ENCODE data around the gene TMTC2.

DNA sequence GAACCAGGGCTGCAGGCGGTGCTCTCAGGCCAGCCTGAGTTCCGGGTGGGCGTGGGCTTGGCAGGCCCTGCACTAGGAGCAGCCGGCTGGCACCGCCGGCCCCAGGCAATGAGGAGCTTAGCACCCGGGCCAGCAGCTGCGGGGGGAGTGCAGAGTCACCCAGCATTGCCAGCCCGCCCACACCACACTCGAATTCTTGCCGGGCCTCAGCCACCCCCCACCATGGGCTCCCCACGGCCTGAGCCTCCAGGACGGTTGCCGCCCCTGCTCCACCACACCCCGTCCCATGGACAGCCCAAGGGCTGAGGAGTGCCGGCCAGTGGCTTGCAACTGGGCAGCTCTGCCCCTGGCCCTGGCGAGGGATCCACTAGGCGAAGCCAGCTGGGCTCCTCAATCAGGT lies 453.4 kb downstream of the TMTC2 start:
- TF ChIP-seq, protein P1, sequence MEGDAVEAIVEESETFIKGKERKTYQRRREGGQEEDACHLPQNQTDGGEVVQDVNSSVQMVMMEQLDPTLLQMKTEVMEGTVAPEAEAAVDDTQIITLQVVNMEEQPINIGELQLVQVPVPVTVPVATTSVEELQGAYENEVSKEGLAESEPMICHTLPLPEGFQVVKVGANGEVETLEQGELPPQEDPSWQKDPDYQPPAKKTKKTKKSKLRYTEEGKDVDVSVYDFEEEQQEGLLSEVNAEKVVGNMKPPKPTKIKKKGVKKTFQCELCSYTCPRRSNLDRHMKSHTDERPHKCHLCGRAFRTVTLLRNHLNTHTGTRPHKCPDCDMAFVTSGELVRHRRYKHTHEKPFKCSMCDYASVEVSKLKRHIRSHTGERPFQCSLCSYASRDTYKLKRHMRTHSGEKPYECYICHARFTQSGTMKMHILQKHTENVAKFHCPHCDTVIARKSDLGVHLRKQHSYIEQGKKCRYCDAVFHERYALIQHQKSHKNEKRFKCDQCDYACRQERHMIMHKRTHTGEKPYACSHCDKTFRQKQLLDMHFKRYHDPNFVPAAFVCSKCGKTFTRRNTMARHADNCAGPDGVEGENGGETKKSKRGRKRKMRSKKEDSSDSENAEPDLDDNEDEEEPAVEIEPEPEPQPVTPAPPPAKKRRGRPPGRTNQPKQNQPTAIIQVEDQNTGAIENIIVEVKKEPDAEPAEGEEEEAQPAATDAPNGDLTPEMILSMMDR (IDR thresholded peaks at IDR 0.05; ENCODE audit: poor library complexity, severe bottlenecking) = no peak
- TF ChIP-seq POLR2AphosphoS5 (IDR thresholded peaks at IDR 0.05) (no peak), EZH2 (IDR thresholded peaks at IDR 0.05; ENCODE audit: borderline replicate concordance, insufficient read depth, low read length, poor library complexity, severe bottlenecking) (no peak), TAF1 (IDR thresholded peaks at IDR 0.05; ENCODE audit: low read depth) (no peak), SMC3 (conservative IDR thresholded peaks at IDR 0.05; ENCODE audit: poor library complexity) (no peak), RAD21 (conservative IDR thresholded peaks at IDR 0.05) (no peak)
- TF ChIP-seq, protein P2, sequence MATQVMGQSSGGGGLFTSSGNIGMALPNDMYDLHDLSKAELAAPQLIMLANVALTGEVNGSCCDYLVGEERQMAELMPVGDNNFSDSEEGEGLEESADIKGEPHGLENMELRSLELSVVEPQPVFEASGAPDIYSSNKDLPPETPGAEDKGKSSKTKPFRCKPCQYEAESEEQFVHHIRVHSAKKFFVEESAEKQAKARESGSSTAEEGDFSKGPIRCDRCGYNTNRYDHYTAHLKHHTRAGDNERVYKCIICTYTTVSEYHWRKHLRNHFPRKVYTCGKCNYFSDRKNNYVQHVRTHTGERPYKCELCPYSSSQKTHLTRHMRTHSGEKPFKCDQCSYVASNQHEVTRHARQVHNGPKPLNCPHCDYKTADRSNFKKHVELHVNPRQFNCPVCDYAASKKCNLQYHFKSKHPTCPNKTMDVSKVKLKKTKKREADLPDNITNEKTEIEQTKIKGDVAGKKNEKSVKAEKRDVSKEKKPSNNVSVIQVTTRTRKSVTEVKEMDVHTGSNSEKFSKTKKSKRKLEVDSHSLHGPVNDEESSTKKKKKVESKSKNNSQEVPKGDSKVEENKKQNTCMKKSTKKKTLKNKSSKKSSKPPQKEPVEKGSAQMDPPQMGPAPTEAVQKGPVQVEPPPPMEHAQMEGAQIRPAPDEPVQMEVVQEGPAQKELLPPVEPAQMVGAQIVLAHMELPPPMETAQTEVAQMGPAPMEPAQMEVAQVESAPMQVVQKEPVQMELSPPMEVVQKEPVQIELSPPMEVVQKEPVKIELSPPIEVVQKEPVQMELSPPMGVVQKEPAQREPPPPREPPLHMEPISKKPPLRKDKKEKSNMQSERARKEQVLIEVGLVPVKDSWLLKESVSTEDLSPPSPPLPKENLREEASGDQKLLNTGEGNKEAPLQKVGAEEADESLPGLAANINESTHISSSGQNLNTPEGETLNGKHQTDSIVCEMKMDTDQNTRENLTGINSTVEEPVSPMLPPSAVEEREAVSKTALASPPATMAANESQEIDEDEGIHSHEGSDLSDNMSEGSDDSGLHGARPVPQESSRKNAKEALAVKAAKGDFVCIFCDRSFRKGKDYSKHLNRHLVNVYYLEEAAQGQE (IDR thresholded peaks at IDR 0.05; ENCODE audit: borderline replicate concordance) = no peak
